HG03378 (cell line): ENCODE results near the gene TYRP1.

Experiments
- ATAC-seq: cut with Tn5 transposase; IDR thresholded peaks from one replicate; pipeline ENCODE4 v1.9.1; 2021; ENCODE audit warnings: mild to moderate bottlenecking, moderate library complexity; ENCODE audit not compliant: unreplicated experiment

The TYRP1 gene

DNA sequence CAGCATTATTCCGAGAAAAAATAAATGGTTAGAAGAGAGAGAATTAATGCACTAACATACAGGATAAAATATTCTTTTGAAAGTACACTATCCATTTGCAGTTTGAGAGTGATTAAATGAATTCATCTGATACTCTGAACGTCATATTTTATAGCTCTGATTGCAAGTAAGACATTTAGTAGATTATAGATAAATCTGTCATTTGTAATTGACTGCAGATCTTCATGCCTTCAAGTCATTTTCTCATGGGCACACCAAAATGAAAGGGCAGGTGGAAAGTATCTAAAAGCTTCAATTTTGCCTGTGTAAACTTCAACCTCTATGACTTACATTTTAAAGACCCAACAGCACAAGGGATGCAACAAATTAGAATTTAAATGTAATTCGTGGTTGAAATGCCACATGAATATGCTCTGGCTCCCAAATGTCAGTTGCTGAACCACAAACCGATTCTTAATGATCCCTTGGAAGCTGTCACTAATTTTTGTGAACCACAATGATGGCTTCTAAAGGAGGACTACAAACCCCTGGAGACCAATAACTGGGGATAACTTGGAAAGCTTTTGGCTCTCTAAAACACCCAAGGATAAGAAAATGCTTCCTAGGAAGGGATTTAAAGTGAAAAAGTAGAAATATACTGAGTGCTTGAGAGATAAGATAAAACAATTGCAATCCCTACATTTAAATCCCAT, 3.9 kb downstream of the TYRP1 start:
- no peak for ATAC-seq

DNA sequence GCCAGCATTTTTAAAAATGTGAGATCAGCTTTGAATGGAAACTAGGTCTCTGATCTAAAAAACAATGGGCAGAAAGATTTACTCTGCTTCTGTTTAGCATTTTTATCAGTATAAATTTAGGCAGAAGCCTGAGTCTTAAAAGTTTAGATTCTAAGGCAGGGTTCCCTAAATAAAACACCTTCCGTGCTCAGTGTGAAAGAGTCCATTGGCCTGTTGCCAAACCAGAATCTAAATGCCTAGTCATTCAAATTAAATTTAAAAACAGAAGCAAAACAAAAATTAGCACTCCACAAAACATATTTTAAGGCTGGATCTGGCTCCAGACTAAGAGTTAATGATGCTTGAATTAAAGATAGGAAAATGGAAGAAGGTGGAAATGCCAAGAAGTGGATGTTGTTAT, 4.5 kb downstream of the TYRP1 start:
- no peak for ATAC-seq

DNA sequence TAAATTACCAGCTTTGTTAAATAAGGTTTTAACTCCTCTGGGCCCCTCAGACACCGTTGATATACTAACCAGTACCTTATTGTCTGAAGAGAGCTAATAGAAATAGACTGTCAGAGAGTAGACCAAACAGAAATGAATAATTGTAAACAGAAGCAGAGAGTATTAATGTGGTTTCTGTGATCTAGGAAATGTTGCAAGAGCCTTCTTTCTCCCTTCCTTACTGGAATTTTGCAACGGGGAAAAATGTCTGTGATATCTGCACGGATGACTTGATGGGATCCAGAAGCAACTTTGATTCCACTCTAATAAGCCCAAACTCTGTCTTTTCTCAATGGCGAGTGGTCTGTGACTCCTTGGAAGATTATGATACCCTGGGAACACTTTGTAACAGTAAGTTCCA, 5.1 kb downstream of the TYRP1 start:
- no peak for ATAC-seq

DNA sequence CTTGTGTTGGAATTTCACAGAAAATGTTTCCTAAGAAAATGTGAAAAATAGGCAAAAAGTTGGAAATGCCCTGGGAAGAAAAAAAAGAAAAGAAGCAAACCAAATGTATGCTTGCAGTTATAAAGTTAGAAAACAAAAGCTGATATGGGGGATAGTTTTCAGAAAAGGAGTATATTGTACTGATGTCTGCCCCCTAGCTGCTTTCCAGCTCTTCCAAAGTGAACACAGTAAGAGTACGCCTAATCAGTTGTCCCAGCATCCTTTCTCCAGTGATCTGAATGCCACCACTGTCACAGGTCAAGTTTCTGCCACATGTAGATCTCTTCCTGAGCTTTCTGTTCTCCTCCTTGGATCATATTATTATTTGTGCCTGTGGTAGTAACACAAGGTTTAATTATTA, 5.8 kb downstream of the TYRP1 start:
- ATAC-seq: no peak

DNA sequence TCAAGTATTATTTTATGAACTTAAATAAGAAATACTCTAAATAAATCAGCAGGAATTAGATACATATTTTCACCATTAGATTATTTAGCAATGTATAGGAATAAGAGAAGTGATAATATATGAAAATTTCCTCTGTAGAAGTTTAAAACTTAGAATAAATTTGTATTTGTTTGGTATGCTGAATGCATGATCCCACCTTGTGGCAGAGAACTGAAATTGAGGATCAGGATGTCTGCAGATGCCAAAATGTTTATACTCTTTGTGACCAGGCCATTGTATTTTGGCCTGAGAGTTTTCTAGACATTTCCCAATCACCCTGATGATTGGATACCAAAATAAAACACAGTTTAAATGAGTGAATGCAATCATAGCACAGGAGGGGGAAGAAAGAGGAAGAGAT, 6.3 kb downstream of the TYRP1 start:
- ATAC-seq: no peak

DNA sequence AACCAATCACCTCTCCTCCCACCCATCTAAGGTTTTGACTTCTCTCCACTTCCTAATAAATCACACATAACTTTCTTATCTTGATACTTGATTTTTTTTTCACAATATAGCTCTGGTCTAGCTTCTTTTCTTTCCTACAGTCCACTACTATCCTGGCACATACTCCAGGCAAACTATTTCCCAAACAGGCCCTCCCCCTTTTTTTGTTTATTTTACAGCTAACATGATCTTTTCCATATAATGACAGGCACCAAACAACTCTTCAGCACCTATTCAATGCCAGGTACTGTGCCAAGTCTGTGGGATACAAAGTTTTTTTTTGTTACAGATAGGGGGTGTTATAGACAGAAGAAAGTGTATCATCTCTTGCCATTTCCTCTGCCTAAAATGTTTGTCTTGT, 7.9 kb downstream of the TYRP1 start:
- ATAC-seq: no peak

DNA sequence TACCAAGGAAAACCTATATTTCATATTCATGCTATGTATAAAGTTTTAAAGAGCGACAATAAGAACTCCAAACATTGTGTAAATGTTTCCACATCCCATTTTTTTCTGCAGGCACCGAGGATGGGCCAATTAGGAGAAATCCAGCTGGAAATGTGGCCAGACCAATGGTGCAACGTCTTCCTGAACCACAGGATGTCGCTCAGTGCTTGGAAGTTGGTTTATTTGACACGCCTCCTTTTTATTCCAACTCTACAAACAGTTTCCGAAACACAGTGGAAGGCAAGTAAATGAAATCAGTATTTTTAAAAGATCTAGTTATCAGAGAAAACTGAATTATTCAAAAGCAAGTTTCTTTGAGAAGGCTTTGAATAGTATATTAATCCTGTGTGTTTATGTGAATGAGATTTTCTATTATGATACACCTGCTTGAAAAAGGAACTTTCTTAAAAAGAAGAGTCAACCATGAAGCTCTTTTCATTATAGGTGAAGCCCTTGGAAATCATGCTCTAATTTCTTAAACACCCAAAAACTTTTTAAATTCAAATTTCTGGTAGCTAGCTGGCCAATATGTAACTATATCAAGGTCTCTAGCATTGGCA, 9.1 kb downstream of the TYRP1 start:
- no peak for ATAC-seq

DNA sequence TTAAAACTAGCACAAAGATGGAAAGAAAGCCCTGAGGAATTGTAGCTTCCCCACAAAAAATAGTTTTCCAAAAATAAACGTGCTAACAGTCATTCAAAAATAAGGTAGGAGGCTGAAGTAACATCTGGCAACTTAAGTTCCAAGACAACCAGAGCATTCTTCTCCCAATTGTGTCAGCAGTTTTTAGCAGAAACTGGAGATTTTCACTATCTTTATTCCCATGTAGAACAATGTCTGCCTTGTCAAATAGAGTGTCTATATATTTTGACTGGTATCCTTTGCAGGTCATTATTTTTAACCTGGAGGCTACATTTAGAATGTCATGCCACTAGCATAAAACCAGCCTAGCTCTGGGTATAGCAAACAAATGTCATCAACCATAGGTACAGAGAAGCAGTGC, 10.8 kb downstream of the TYRP1 start:
- ATAC-seq: no peak

DNA sequence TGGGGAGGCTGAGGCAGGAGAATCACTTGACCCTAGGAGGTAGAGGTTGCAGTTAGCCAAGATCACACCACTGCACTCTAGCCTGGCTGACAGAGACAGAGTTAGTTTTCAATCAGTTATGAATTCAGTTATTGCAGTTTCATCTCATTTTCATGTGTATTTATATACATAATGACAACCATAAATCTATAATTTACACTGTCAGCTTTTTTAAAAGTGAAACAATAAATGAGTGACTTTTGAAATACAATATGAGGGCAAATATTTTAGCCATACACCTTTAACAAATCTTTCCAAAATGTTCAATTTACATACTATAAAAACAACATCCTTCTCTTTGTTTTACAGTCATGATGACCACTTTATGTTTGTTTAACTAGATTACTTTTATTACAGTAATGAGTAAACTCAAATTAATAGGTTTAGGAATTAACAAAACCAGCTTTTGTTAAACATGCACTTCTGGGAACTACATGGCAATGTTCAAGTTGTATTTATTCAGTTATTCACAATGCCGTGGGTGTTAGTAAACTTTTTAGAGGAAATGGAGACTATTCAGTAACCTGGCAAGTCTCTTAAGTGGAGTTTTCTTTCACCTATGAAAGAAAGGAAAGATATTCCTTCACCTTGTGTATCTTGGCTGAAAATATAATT, 12.7 kb downstream of the TYRP1 start:
- ATAC-seq: no peak

DNA sequence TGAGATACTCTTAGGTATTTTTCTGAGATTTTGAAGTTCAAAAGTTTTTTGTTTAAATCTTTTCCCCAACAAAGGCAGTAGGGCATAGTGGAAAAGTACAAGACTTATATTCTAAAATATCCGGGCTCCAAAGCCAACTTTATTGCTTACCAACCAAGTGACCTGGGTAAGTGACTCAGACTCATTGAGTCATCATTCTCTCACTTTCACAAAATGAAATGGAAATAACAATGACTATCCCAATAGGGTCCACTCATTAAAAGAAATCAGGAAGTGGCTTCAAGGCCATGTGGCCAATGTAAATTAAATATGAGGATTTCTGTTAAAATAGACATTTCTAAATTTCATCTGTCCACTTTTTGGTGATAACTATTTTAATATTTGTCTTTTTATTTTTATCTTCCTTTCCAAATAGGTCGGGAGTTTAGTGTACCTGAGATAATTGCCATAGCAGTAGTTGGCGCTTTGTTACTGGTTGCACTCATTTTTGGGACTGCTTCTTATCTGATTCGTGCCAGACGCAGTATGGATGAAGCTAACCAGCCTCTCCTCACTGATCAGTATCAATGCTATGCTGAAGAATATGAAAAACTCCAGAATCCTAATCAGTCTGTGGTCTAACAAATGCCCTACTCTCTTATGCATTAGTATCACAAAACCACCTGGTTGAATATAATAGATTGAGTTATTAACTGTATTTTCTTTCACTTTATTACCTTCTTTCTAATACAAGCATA, 15.5 kb downstream of the TYRP1 start:
- no peak for ATAC-seq

DNA sequence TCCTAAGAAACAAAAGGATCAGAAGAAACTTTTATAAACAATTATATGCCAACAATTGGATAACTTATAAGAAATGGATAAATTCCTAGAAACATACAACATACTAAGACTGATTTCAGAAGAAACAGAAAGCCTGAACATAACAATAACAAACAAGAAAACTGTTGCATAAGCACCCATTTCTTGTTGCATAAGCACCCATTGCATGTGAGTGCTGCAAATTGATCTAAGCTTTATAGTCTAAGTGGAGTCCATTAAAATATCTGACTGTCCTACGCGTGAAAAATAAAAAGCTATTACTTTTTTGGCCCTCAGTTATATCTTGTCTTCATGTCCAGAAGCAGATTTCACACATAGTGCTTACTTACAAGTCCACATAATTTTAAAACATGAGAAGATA, 19.3 kb downstream of the TYRP1 start:
- no peak for ATAC-seq

DNA sequence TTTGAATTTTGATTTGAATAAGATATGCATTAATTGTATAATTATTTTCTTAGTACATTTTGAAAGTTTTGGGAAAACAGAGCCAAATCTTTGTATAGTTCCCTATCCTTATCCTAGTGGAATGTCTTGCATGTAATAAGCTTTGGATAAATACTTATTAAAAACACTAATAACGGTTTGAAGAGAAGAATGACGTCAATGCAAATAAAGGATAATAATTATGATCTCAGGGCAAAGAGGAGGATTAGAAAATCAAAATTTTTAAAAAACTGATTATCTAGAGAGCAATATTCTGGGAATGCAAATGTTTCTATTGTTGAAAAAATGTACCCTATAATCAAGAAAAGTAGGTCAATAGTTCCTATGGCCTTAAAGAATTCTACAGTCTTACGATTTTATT, 22.1 kb downstream of the TYRP1 start:
- ATAC-seq: no peak

DNA sequence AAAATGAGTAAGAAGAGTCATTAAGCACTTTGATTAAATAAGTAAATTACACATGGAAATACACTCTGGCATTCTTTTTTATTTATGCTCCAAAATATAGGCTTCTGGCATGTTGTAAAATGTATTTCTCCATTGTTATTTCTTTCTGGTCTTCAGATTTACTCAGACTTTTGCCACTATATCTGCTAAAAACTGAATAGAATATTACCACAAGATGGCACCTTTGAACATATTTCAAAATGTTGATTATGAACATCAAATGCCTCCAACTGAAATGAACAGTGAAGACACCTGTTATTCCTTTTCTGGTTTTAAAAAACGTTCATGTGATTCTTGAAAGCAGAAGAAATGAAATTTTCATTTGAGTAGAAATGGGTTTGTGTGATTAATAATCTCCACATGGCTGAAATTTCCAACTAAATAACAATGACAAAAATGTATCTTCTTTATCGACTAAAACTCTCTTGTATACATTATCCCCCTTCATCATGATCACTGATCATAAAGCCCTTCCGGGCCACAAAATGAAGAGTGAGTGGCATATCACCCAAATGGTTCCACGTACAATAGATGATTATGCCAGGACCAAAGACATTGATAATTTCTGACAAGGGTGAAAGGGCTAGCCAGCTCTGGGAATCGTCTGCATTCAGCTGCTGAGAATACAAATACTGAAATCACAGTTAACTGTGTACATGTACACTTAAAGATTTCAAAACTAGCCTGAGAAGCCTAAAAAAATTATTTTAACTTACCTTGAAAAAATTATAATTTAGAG, 23.8 kb downstream of the TYRP1 start:
- no peak for ATAC-seq

DNA sequence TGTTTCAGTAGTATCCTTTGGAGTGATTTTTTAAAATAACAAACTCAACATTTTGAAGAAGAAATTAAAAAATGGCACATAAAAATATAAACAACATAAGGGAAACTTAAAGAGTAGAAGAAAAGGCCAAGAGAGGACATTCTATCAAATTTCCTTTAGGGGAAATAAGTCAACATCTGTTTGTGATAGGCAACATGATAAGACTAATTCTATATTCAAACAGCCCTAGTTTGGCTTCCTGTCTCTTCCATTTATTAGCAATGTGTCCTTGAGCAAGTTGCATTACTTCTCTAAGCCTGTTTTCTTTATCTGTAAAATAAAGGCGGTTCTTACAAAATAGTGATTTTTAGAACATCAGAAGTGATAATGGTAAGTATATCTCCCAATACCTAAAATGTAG, 24.7 kb downstream of the TYRP1 start:
- ATAC-seq: no peak

DNA sequence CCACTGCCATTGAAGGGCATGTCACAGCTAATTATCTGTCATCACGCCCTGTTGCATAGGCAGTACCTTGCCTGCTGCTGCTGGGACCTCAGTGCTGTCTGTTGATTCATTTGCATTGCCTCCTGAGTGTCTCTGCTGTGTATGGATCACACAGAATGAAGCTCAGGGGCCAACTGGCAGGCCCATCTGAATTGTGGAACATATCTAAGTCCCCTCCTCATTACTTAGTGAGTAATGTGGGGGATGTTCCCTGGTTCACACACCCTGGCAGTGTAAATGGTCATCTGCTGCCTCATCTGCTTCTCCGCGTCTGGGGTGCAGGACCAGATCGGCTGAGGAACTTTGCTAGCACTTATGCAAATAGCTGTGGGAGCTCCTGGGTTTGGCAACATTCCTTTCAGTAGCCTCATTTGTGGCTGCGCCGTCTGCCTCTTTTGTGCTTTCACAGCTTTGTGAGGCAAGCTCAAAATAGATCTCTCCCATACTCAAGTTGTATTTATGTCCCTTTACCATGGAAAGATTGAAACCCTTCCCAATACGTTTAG, 25.4 kb downstream of the TYRP1 start:
- no peak for ATAC-seq

DNA sequence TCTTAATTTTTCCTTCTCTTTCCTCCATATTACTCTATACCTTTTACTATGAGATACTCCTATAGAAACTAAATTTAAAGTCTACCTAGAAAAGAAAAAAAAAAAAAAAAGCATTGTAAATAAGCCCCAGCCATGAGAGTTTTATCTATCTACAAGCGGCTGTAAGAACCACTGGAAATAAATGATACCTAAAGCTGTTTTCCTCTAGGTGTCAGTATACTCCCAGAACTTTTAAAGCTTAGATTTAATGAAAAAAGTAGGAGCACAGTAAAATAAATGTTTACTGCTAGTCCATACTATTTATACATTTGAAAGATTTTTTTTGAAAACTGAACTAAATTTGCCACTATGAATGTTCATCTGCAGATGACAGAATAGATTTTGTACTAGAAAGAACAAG, 26.2 kb downstream of the TYRP1 start:
- no peak for ATAC-seq

DNA sequence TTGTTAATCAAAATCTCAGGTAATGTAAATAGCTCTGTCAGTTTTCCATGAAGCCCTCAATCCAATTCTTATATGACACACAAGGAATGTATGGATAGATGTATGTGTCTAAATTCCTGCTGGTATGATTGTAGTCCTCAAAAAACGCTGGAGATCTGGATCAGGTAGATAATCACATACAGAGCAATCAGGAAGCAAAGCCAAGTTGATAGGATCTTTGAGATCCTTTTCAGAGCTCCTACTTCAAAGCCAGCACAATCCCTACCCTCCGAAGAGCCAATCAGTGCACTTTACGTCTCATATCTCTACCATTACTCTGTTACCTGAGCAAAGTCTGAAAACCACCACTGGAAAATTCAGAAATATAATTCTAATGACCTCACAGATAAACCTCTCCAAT, 27.4 kb downstream of the TYRP1 start:
- ATAC-seq: no peak

DNA sequence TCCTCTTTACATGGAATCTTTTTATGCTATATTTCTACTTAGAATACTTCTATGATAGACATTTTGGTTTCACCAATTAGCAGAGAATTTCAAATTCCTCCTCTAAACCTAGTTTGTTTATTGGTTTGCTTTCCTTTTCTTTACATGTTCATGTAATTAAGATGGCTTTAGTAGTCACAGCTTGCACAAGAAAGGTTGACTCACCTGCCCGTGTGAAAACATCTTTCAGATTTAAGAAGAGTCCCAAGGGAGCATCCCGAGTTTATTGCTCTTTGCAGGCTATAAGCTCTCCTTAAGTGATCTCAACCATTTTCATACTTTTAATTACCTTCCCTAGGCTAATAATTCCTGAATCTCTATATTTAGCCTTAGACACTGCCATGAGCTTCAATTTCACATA, 28.9 kb downstream of the TYRP1 start:
- no peak for ATAC-seq

DNA sequence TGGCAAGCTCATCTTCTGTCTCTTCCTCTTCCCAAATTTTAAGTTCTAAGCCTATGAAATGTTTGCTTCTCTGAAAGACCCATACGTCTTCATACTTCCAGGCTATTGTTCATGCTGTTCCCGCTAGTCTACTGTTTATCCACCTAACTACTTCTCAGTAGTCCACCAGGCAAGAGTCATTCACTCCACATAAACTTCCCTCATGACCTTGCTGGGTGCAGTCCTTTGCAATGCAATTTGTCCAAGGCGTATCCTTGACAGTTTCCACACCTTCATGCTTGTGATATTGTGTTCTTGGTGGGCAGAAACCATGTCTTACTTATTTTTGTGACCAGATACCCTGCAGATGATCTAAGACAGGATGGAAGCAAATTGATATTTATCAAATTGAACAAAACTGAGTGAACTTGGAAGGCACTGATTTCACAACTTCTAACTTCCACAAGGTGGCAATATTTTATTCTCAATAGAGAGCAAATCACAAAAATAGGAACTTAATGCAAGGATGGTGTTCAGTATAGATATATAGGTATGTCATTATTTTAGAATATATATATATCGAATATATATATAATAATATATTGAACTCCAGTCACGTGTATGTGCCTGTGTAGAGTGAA, 30.3 kb downstream of the TYRP1 start:
- ATAC-seq: no peak

DNA sequence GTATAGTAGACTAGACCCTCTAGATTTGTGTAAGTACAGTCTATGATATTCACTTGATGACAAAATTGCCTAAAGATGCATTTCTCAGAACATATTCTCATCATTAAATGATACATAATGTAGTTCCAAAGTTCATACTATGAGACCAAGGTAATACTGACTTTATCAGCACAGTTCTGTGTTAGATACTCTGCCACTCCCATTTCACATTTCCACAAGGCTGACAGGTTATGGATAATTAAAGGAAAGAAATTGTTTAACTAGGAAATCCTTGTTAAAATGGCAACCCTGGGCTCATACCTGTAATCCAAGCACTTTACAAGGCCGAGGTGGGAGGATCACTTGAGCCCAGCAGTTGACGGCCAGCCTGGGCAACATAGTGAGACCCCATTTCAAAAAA, 33.6 kb downstream of the TYRP1 start:
- no peak for ATAC-seq
